GM18951 (cell line): Measurements from ENCODE around the gene SMARCD2.
"Not testable (repeated sequence)": the region's sequence is repeated elsewhere in the genome, so short reads cannot be mapped to it uniquely, and the experiment has no call there.

Source experiments
- POLR2A ChIP-seq: IDR thresholded peaks from 4 replicates; pipeline ENCODE4 v1.6.1; 2011; ENCODE audit warnings: mild to moderate bottlenecking; ENCODE audit not compliant: insufficient read length, insufficient read depth; ENCODE audit errors: extremely low read depth
- in situ Hi-C: fragments of 300-500 bp; cut with MboI; formaldehyde crosslinking; loops from one replicate; pipeline ENCODE4 v1.12.0; 2022; ENCODE audit warnings: low sequenced_read_pairs, mixed read lengths, inconsistent platforms; ENCODE audit not compliant: unreplicated experiment

The SMARCD2 gene

GRCh38 chr17:63859257-63859656 lies 16.8 kb upstream of the SMARCD2 start:
- in situ Hi-C loops, result no loop called here
- no peak for TF ChIP-seq POLR2A

GRCh38 chr17:63856425-63856824 lies 13.9 kb upstream of the SMARCD2 start:
- in situ Hi-C loops, result not testable (repeated sequence)

- in situ Hi-C loops, result no loop called here
Observed at GRCh38 chr17:63855185-63855584, 12.7 kb upstream of the SMARCD2 start.

GRCh38 chr17:63854709-63855108 lies 12.2 kb upstream of the SMARCD2 start:
- in situ Hi-C loops, result no loop called here
- no peak for TF ChIP-seq POLR2A

More at GRCh38 chr17:63855185-63855584, 12.7 kb upstream of the SMARCD2 start:
- no peak for TF ChIP-seq POLR2A

GRCh38 chr17:63853260-63853659 lies 10.8 kb upstream of the SMARCD2 start:
- TF ChIP-seq POLR2A, result no peak
- in situ Hi-C loops, result no loop called here

GRCh38 chr17:63850401-63850800 lies 7.9 kb upstream of the SMARCD2 start:
- in situ Hi-C loops, result no loop called here

GRCh38 chr17:63848834-63849689 lies 6.6 kb upstream of the SMARCD2 start:
- TF ChIP-seq POLR2A, result peak; percentile 34
- in situ Hi-C loops, result no loop called here

More at GRCh38 chr17:63850401-63850800, 7.9 kb upstream of the SMARCD2 start:
- no peak for TF ChIP-seq POLR2A

GRCh38 chr17:63847525-63848249 lies 5.2 kb upstream of the SMARCD2 start:
- TF ChIP-seq POLR2A, result no peak
- in situ Hi-C loops, result no loop called here

- TF ChIP-seq POLR2A, result no peak
- in situ Hi-C loops, result no loop called here
Observed at GRCh38 chr17:63845509-63845908, 3.0 kb upstream of the SMARCD2 start.

GRCh38 chr17:63843910-63844677 lies 1.6 kb upstream of the SMARCD2 start:
- no peak for TF ChIP-seq POLR2A
- in situ Hi-C loops, result no loop called here

- in situ Hi-C loops, result not testable (repeated sequence)
- peak; percentile 27 for TF ChIP-seq POLR2A
Observed at GRCh38 chr17:63843387-63843888, 953 bp upstream of the SMARCD2 start.

GRCh38 chr17:63842173-63842539 lies 329 bp downstream of the SMARCD2 start:
- no peak for TF ChIP-seq POLR2A
- in situ Hi-C loops, result no loop called here
